OCI-LY1 (cell line): ENCODE data around the gene TTC28.

Source experiments
- EZH2 ChIP-seq: fragments of 200-600 bp; sonication (generic), shearing (Covaris generic); IDR thresholded peaks from 2 replicates; pipeline ENCODE4 v1.8.0; 2017; ENCODE audit warnings: borderline replicate concordance, mixed run types, mild to moderate bottlenecking, antibody characterized with exemption, low read length, moderate library complexity, mixed read lengths
- TF ChIP-seq, protein P1 (sequence below): fragments of 200-600 bp; sonication (generic), shearing (Covaris generic); IDR thresholded peaks from 2 replicates; pipeline ENCODE4 v1.5.1; 2017; ENCODE audit warnings: mild to moderate bottlenecking, antibody characterized with exemption, low read length, moderate library complexity, mixed read lengths

DNA sequence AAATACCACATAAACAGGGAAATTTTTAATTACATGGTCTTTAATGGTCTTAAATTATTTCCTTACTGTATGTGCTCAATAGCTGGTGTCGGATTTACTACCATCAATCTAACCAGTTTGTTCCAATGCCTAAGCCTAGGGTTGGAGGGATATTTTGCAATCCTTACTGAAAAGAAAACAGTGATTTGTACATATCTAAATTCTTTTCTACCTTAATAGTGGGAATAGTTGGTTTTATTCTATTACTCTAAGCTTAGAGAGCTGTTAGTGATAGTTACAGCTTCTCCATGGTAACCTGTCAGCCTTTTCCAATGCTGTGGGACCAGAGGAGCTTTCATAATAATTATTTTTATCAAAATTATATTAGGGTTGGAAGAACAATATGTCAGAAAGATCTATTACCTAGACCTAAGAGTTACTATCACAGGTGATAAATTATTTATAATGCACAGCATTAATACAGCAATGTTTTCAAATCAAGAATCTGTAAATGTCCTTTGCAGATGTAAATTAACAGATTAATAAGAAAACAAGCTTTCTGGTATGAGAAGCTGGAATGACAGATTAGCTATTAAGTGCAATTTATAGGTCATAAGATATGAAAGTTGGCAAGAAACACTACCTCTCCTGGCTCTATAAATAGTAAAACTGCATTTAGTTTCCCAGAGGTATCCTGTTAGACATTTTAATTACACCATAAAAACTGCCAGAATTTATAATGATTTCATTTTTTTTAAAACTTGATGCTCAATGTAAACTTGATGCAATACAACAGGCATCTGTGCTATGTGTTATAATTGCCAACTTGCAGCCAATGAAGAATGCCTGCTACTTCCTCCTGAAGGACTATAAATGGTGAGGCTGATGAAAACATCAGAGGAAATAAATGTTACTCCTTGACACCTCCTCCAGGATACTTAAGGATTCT, 498.6 kb downstream of the TTC28 start:
- TF ChIP-seq, protein P1, sequence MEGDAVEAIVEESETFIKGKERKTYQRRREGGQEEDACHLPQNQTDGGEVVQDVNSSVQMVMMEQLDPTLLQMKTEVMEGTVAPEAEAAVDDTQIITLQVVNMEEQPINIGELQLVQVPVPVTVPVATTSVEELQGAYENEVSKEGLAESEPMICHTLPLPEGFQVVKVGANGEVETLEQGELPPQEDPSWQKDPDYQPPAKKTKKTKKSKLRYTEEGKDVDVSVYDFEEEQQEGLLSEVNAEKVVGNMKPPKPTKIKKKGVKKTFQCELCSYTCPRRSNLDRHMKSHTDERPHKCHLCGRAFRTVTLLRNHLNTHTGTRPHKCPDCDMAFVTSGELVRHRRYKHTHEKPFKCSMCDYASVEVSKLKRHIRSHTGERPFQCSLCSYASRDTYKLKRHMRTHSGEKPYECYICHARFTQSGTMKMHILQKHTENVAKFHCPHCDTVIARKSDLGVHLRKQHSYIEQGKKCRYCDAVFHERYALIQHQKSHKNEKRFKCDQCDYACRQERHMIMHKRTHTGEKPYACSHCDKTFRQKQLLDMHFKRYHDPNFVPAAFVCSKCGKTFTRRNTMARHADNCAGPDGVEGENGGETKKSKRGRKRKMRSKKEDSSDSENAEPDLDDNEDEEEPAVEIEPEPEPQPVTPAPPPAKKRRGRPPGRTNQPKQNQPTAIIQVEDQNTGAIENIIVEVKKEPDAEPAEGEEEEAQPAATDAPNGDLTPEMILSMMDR = no peak
- TF ChIP-seq EZH2 = no peak
